Breast epithelium (tissue), 4 donors: ENCODE results near the gene ABHD6. TPM values are rescaled to one million over a fixed set of nuclear protein-coding genes. Genes with fewer than 3 reads are reported as not detected.

Experiments used
- DNase-seq, 2 donors: peaks; one replicate each; pipeline ENCODE4 v3.0.0-alpha.2; 2019; ENCODE audit warnings: low spot score in 2 of 2
- H3K27ac ChIP-seq, 2 donors: fragments of 200-600 bp; sonication (generic) in 1 of 2; one replicate each; pipeline ENCODE4 v1.5.1; 2016 to 2019; ENCODE audit warnings: mild to moderate bottlenecking in 1 of 2
- H3K27me3 ChIP-seq, 2 donors: fragments of 200-600 bp; sonication (generic) in 1 of 2; one replicate each; pipeline versions ENCODE4 v1.5.1 to v1.6.0; 2017 to 2019; ENCODE audit warnings: control low read depth in 1 of 2, mild to moderate bottlenecking in 1 of 2
- H3K36me3 ChIP-seq: fragments of 200-600 bp; one replicate; pipeline ENCODE4 v1.5.1; 2019
- H3K4me1 ChIP-seq, 2 donors: fragments of 200-600 bp; sonication (generic); one replicate each; pipeline ENCODE4 v1.5.1; 2016 to 2019; ENCODE audit warnings: control low read depth in 1 of 2
- H3K4me3 ChIP-seq, 3 donors: fragments of 200-600 bp; sonication (generic); 1 replicate in 2 of 3; 2 replicates in 1 of 3; pipeline ENCODE4 v1.5.1; 2016 to 2019; ENCODE audit warnings: mild to moderate bottlenecking in 3 of 3, moderate library complexity in 2 of 3
- H3K9me3 ChIP-seq, 2 donors: fragments of 200-600 bp; sonication (generic) in 1 of 2; one replicate each; pipeline ENCODE4 v1.5.1; 2016 to 2019; ENCODE audit warnings: control low read depth in 1 of 2
- CTCF ChIP-seq, 3 donors: fragments of 450-650 bp; IDR thresholded peaks; one replicate each; pipeline ENCODE4 v1.5.1; 2016 to 2017; ENCODE audit warnings: antibody characterized with exemption in 3 of 3, mild to moderate bottlenecking in 3 of 3, moderate library complexity in 3 of 3
- POLR2A ChIP-seq: fragments of 450-650 bp; IDR thresholded peaks from one replicate; pipeline ENCODE4 v1.6.1; 2016; ENCODE audit warnings: antibody characterized with exemption, mild to moderate bottlenecking, moderate library complexity
- POLR2AphosphoS5 ChIP-seq, 3 donors: sonication (generic); formaldehyde crosslinking; IDR thresholded peaks; one replicate each; pipeline ENCODE4 v1.6.1; 2017; ENCODE audit warnings: antibody characterized with exemption in 3 of 3
- intact Hi-C: fragments of 100-400 bp; cut with DNase I; formaldehyde crosslinking; loops from one replicate; pipeline ENCODE4 v1.15.1; 2023; ENCODE audit warnings: low total_unique reads
- total RNA-seq, 3 donors: library from RNA; depleted of rRNA; stranded (reverse); fragments of >200 nt; gene quantifications; one replicate each; pipeline ENCODE4 v1.1.0, GENCODE V29; 2016

Gene ABHD6
- total RNA-seq, 3 donors from 2014 or later: 10.2 to 22.2 (median 13.4) TPM

GRCh38 chr3:58291671-58292338 lies 54.2 kb downstream of the ABHD6 start:
- H3K4me1 ChIP-seq: no peaks in the 10 kb centered on the region
- no peak overlapping the region for H3K4me3 ChIP-seq
- no peaks in the 10 kb centered on the region for H3K36me3 ChIP-seq
- no peak for TF ChIP-seq POLR2A
- no peak for TF ChIP-seq CTCF (IDR thresholded peaks at IDR 0.05)
- no peak for TF ChIP-seq POLR2AphosphoS5 (IDR thresholded peaks at IDR 0.05)
- no peak overlapping the region for H3K27ac ChIP-seq
- H3K9me3 ChIP-seq: no peaks in the 10 kb centered on the region
- no peaks in the 10 kb centered on the region for H3K27me3 ChIP-seq
- DNase-seq: no peak
- intact Hi-C loops: loop anchor here (10.0 kb wide), 1 partner anchor 107 kb away; no protein-coding TSS in a partner anchor

- intact Hi-C loops: loop anchor here (10.0 kb wide), 1 partner anchor 108 kb away; no protein-coding TSS in a partner anchor
Measured at GRCh38 chr3:58292866-58293265, 55.3 kb downstream of the ABHD6 start.

GRCh38 chr3:58293516-58293915 lies 55.9 kb downstream of the ABHD6 start:
- Histone ChIP-seq H3K9me3 (no peaks in the 10 kb centered on the region), H3K4me3 (no peak overlapping the region), H3K27me3 (no peaks in the 10 kb centered on the region), H3K4me1 (no peaks in the 10 kb centered on the region), H3K36me3 (no peaks in the 10 kb centered on the region), H3K27ac (no peak overlapping the region)
- TF ChIP-seq POLR2A (no peak), CTCF (IDR thresholded peaks at IDR 0.05) (no peak), POLR2AphosphoS5 (IDR thresholded peaks at IDR 0.05) (no peak)
- DNase-seq: no peak
- intact Hi-C loops: loop anchor here (10.0 kb wide), 1 partner anchor 109 kb away; no protein-coding TSS in a partner anchor

More at GRCh38 chr3:58292866-58293265, 55.3 kb downstream of the ABHD6 start:
- H3K9me3 ChIP-seq: no peaks in the 10 kb centered on the region
- no peaks in the 10 kb centered on the region for H3K36me3 ChIP-seq
- TF ChIP-seq CTCF (IDR thresholded peaks at IDR 0.05) (no peak), POLR2A (no peak), POLR2AphosphoS5 (IDR thresholded peaks at IDR 0.05) (no peak)
- no peaks in the 10 kb centered on the region for H3K4me1 ChIP-seq
- no peak overlapping the region for H3K27ac ChIP-seq
- DNase-seq: no peak
- no peaks in the 10 kb centered on the region for H3K27me3 ChIP-seq
- H3K4me3 ChIP-seq: no peak overlapping the region

GRCh38 chr3:58296269-58296668 lies 58.7 kb downstream of the ABHD6 start:
- no peaks in the 10 kb centered on the region for H3K4me1 ChIP-seq
- peak overlapping the region in 1 of 2 donors; percentile 19 for H3K27ac ChIP-seq
- no peaks in the 10 kb centered on the region for H3K9me3 ChIP-seq
- no peak overlapping the region for H3K4me3 ChIP-seq
- TF ChIP-seq POLR2A: no peak
- no peak for TF ChIP-seq CTCF (IDR thresholded peaks at IDR 0.05)
- TF ChIP-seq POLR2AphosphoS5 (IDR thresholded peaks at IDR 0.05): no peak
- H3K27me3 ChIP-seq: peaks cover 0 to 3% of the 10 kb centered on the region in 2 donors
- H3K36me3 ChIP-seq: no peaks in the 10 kb centered on the region
- DNase-seq: no peak
- intact Hi-C loops: loop anchor here (10.0 kb wide), 1 partner anchor 111 kb away; no protein-coding TSS in a partner anchor

- no peak for TF ChIP-seq CTCF (IDR thresholded peaks at IDR 0.05)
- DNase-seq: no peak
- intact Hi-C loops: loop anchor here (10.0 kb wide), 1 partner anchor 112 kb away; no protein-coding TSS in a partner anchor
- H3K27me3 ChIP-seq: peaks cover 0 to 3% of the 10 kb centered on the region in 2 donors
- no peaks in the 10 kb centered on the region for H3K9me3 ChIP-seq
- no peaks in the 10 kb centered on the region for H3K36me3 ChIP-seq
- H3K4me3 ChIP-seq: no peak overlapping the region
- H3K27ac ChIP-seq: peak overlapping the region in 1 of 2 donors; percentile 19
- no peaks in the 10 kb centered on the region for H3K4me1 ChIP-seq
Measured at GRCh38 chr3:58296843-58297242, 59.3 kb downstream of the ABHD6 start.
